Lower lobe of right lung (tissue), 2 donors: ENCODE data around the gene SH2D3A. TPM values are rescaled to one million over a fixed set of nuclear protein-coding genes. Genes with fewer than 3 reads are reported as not detected.

Source experiments
- ATAC-seq, 2 donors: fragments of 200-7000 bp; cut with Tn5 transposase; one replicate each; pipeline ENCODE4 v1.9.1; 2020 to 2022; ENCODE audit warnings: mild to moderate bottlenecking in 2 of 2, moderate library complexity in 2 of 2
- DNase-seq: peaks from one replicate; pipeline ENCODE4 v3.0.0-alpha.2; 2020
- H3K27ac ChIP-seq: fragments of 200-600 bp; one replicate; pipeline ENCODE4 v1.8.0; 2022
- H3K27me3 ChIP-seq: fragments of 200-600 bp; one replicate; pipeline ENCODE4 v1.8.0; 2022; ENCODE audit warnings: low read depth
- H3K36me3 ChIP-seq: fragments of 200-600 bp; one replicate; pipeline ENCODE4 v1.8.0; 2022; ENCODE audit warnings: mild to moderate bottlenecking
- H3K4me1 ChIP-seq: fragments of 200-600 bp; one replicate; pipeline ENCODE4 v1.8.0; 2022
- H3K4me3 ChIP-seq: fragments of 200-600 bp; one replicate; pipeline ENCODE4 v1.8.0; 2022; ENCODE audit warnings: mild to moderate bottlenecking
- H3K9me3 ChIP-seq: fragments of 200-600 bp; one replicate; pipeline ENCODE4 v1.8.0; 2022
- intact Hi-C: fragments of 100-400 bp; cut with DNase I; formaldehyde crosslinking; loops from one replicate; pipeline ENCODE4 v1.11.0; 2022
- total RNA-seq: library from RNA; stranded (reverse); fragmentation: NEBNext Ultra II Directional; extraction: Animal tissue kit (Norgen Biotek cat#: 25700); gene quantifications from one replicate; pipeline ENCODE4 v1.2.1, GENCODE V29; 2021
- TF ChIP-seq, protein P1 (sequence below): fragments of 200-600 bp; IDR thresholded peaks from one replicate; pipeline ENCODE4 v1.8.0; 2022; ENCODE audit warnings: antibody characterized with exemption, mild to moderate bottlenecking
- donor health status: DM: no; HTN: yes; CAD: no; lungs with severe emphysema.

Gene SH2D3A
- total RNA-seq, 1 donor from 2014 or later = 21.2 TPM

DNA sequence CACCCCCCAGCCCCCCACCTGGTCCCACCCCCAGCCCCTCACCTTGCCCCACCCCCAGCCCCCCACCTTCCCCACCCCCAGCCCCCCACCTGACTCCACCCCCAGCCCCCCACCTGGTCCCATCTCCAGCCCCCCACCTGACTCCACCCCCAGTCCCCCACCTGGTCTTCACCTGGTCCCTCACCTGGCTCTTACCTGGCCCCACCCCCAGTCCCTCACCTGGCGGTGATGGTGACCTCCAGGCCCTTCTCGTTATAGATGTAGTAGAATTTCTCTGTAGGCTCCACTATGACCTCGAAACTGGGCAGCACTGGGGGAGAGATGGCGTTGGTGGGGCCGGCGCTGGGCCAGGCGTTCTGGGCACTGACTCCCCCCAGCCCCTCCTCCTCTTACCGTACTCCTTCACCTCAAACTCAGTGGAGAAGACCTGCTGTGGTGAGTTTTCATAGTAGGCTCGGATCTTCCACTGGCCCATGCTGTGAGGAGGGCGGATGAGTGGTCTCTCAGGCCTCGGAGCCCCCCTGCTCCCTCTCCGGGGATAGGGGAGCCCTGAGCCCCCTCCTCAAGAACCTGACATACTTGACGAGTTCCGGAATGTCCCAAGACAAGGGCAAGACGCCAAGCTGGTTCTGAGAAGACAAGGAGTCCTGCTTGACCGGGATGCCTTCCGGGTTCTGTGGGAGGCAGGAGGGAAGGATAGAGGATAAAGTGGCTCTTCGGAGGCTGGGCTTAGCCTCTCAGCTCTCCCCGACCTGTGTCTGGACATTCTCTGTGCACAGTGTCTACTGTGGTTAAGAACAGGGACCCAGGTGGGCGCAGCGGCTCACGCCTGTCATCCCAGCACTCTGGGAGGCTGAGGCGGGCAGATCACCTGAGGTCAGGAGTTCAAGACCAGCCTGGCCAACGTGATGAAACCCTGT, 53.2 kb downstream of the SH2D3A start:
- no peak overlapping the region for H3K27ac ChIP-seq
- intact Hi-C loops = no loop called here
- peak; percentile 42 for DNase-seq
- H3K4me3 ChIP-seq = no peak overlapping the region
- no peak for ATAC-seq
- peaks cover 46% of the 10 kb centered on the region for H3K36me3 ChIP-seq
- no peaks in the 10 kb centered on the region for H3K4me1 ChIP-seq
- H3K27me3 ChIP-seq = peaks cover 3% of the 10 kb centered on the region
- TF ChIP-seq, protein P1, sequence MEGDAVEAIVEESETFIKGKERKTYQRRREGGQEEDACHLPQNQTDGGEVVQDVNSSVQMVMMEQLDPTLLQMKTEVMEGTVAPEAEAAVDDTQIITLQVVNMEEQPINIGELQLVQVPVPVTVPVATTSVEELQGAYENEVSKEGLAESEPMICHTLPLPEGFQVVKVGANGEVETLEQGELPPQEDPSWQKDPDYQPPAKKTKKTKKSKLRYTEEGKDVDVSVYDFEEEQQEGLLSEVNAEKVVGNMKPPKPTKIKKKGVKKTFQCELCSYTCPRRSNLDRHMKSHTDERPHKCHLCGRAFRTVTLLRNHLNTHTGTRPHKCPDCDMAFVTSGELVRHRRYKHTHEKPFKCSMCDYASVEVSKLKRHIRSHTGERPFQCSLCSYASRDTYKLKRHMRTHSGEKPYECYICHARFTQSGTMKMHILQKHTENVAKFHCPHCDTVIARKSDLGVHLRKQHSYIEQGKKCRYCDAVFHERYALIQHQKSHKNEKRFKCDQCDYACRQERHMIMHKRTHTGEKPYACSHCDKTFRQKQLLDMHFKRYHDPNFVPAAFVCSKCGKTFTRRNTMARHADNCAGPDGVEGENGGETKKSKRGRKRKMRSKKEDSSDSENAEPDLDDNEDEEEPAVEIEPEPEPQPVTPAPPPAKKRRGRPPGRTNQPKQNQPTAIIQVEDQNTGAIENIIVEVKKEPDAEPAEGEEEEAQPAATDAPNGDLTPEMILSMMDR = no peak
- H3K9me3 ChIP-seq = no peaks in the 10 kb centered on the region

DNA sequence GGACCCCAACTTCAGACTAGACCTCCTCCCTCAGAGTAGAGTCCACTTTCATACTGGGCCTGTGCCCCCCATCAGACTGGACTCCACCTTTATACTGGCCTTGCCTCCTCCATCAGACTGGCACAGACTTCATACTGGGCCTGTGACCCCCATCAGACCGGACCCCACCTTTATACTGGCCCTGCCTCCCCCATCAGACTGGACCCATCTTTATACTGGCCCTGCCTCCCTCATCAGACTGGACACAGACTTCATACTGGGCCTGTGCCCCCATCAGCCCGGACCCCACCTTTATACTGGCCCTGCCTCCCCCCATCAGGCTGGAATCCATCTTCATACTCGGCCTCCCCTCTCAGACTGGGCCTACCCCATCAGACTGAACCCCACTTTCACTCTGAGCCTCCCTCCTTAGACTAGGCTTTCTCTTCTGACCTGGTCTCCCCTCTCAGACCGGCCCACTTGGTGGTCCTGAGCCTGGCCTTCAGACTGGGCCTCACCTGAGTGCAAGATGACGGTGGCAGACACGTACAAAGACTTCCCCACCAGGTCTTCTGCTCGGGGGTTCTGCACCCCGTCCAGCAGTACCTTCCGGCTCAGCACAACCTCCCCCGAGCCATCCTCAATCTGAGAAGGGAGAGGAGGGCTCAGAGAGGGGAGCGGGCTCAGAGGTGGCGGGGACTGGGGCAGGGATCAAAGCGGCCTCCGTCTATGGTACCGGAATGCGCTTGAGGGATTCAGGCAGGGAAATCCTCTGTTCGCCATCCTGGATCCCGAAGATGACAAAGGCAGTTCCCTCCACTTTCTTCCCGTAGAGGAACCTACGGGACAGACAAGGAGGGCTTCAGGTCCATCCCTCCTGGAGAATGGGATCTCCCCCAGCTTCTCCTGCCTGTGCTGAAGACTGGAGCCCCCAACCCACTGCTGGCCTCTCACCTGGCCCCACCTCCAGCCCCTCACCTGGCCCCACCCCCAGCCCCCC, 54.3 kb downstream of the SH2D3A start:
- no peaks in the 10 kb centered on the region for H3K4me1 ChIP-seq
- TF ChIP-seq, protein P1 = no peak
- H3K4me3 ChIP-seq = no peak overlapping the region
- no peak overlapping the region for H3K27ac ChIP-seq
- intact Hi-C loops = no loop called here
- H3K27me3 ChIP-seq = peaks cover 3% of the 10 kb centered on the region
- DNase-seq (peak; percentile 30), ATAC-seq (no peak)
- H3K9me3 ChIP-seq = no peaks in the 10 kb centered on the region
- H3K36me3 ChIP-seq = peaks cover 48% of the 10 kb centered on the region

DNA sequence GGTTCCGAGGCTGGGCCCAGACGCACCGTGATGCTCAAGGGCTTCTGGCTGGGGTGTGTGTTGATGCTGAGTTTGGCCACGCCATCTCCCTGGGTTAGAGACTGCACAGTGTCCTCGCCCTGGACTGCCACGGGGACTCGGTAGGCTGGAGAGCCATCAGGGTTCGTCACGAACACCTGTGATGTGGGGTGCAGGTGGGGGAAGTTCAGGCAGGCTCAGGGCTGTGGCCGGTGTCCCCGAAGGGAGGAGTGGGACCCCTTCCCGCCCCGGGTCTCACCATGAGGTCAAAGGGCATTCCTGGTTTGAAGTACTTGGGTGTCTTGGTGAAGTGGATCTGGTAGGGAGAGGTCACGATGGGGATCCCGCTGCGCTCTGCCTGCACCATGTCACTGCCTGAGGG, 55.0 kb downstream of the SH2D3A start:
- Histone ChIP-seq H3K27ac (no peak overlapping the region), H3K27me3 (peaks cover 3% of the 10 kb centered on the region), H3K4me1 (no peaks in the 10 kb centered on the region), H3K36me3 (peaks cover 49% of the 10 kb centered on the region), H3K9me3 (no peaks in the 10 kb centered on the region), H3K4me3 (no peak overlapping the region)
- TF ChIP-seq, protein P1 = no peak
- DNase-seq = peak; percentile 29
- intact Hi-C loops = no loop called here
- peak in 1 of 2 donors; percentile 6 for ATAC-seq

DNA sequence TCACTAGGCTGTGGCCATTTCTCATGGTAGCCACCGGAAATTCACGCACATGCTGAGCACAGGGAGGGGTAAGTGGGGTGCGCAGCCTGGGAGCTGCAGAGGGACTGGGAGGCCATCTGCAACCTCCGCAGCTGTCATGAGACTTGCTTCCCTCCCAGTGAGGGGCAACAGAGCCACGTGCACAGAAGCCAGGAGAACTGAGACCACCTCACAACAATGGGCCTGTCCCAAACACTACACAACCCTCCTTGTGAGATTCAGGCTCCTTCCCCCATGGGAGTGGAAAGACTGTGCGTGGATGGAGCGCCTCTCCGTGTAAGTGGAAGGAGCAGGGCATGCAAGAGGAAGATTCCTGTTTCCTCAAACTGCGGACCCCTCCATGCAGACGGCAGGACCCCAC, 55.6 kb downstream of the SH2D3A start:
- H3K9me3 ChIP-seq = no peaks in the 10 kb centered on the region
- intact Hi-C loops = no loop called here

DNA sequence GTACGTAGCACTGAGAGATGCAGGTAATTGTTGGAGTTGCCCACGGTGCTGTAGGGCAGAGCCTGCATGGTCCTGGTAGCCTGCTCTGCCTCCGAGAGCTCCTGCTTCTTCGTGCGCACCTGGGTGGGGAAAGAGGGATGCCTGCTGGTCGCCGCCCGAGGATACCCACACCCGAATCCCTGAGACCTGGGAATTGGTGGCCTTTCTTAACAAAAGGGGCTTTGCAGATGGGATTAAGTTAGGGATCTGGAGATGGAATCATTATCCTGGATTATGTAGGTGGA, 56.2 kb downstream of the SH2D3A start:
- no peak for DNase-seq
- no peak overlapping the region for H3K4me3 ChIP-seq
- intact Hi-C loops = no loop called here
- H3K27me3 ChIP-seq = peaks cover 3% of the 10 kb centered on the region
- H3K9me3 ChIP-seq = no peaks in the 10 kb centered on the region
- H3K36me3 ChIP-seq = peaks cover 44% of the 10 kb centered on the region
- H3K4me1 ChIP-seq = no peaks in the 10 kb centered on the region
- no peak for ATAC-seq
- no peak overlapping the region for H3K27ac ChIP-seq
- TF ChIP-seq, protein P1 = no peak

More for the DNA sequence above, 55.6 kb downstream of the SH2D3A start:
- DNase-seq = peak; percentile 20
- TF ChIP-seq, protein P1 = no peak
- ATAC-seq = no peak
- Histone ChIP-seq H3K36me3 (peaks cover 46% of the 10 kb centered on the region), H3K4me3 (no peak overlapping the region), H3K27me3 (peaks cover 3% of the 10 kb centered on the region), H3K4me1 (no peaks in the 10 kb centered on the region), H3K27ac (no peak overlapping the region)
